Liver (tissue), 3 donors: ENCODE data around the gene MANBA.

Source experiments
- CTCF ChIP-seq: fragments of 150-350 bp; IDR thresholded peaks from 2 replicates; pipeline ENCODE4 v1.5.1; 2017; ENCODE audit warnings: improper control_type of control experiment, low read depth, low read length; ENCODE audit not compliant: missing input control
- RAD21 ChIP-seq, 2 donors: IDR thresholded peaks; 2 replicates each; pipeline ENCODE4 v1.6.1; 2016; ENCODE audit warnings: antibody characterized with exemption in 2 of 2, mild to moderate bottlenecking in 2 of 2
- donor health status: healthy.
- donor health status: healthy.

- TF ChIP-seq CTCF (no peak), RAD21 (IDR thresholded peaks at IDR 0.05) (no peak)
Measured at GRCh38 chr4:102775805-102776204, 15.0 kb upstream of the MANBA start.
